ENCODE data around the gene UBE2I. TPM values are rescaled to one million over a fixed set of nuclear protein-coding genes. Genes with fewer than 3 reads are reported as not detected.

Gene UBE2I
- total and polyA plus RNA-seq, 8 donors: 30.0 to 57.9 (median 36.7) TPM

DNA sequence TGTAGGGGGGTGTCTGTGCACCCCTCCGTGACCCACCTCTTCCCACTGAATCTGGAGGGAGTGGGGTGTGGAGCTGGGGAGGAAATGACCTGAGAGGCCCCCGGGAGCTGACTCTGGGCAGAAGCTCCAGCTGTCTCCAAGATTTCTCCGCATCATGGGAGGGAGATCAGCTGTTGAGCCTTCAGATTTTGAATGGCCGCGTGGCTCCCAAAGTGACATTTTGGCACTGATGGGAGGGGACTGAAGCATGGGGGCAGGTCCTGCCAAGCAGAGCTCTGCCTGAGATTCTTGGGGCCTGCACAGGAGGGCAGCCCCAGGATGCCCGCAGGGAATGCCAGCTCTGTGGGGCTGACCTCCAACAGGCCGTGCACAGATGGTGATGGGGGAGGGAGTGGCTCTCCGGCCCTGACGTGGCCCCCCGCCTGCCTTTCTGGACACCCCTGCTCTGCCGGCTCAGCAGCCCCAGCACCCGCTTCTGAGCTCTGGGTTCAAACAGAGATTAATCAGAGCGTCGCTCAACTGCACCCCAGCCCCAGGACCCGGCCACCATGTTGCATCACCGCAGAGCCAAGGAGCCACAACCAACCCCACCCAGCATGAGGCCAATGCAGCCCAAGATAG, 25.3 kb upstream of the UBE2I start:
- TF ChIP-seq, protein P1, sequence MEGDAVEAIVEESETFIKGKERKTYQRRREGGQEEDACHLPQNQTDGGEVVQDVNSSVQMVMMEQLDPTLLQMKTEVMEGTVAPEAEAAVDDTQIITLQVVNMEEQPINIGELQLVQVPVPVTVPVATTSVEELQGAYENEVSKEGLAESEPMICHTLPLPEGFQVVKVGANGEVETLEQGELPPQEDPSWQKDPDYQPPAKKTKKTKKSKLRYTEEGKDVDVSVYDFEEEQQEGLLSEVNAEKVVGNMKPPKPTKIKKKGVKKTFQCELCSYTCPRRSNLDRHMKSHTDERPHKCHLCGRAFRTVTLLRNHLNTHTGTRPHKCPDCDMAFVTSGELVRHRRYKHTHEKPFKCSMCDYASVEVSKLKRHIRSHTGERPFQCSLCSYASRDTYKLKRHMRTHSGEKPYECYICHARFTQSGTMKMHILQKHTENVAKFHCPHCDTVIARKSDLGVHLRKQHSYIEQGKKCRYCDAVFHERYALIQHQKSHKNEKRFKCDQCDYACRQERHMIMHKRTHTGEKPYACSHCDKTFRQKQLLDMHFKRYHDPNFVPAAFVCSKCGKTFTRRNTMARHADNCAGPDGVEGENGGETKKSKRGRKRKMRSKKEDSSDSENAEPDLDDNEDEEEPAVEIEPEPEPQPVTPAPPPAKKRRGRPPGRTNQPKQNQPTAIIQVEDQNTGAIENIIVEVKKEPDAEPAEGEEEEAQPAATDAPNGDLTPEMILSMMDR (IDR thresholded peaks at IDR 0.05): no peak
- DNase-seq (no peak), ATAC-seq (no peak), FAIRE-seq (no peak)
- intact Hi-C loops (cut with DNase I): no loop called here
- Histone ChIP-seq H3K4me1 (no peaks in the 10 kb centered on the region), H3K4me3 (no peak overlapping the region), H3K27ac (no peak overlapping the region), H3K36me3 (no peaks in the 10 kb centered on the region), H3K9me3 (no peaks in the 10 kb centered on the region), H3K27me3 (peaks cover 0 to 8% (median 0%) of the 10 kb centered on the region in 4 donors)
- WGBS, 2 donors: 67 to 73% methylated on average over 16 of the region's 16 CpGs

DNA sequence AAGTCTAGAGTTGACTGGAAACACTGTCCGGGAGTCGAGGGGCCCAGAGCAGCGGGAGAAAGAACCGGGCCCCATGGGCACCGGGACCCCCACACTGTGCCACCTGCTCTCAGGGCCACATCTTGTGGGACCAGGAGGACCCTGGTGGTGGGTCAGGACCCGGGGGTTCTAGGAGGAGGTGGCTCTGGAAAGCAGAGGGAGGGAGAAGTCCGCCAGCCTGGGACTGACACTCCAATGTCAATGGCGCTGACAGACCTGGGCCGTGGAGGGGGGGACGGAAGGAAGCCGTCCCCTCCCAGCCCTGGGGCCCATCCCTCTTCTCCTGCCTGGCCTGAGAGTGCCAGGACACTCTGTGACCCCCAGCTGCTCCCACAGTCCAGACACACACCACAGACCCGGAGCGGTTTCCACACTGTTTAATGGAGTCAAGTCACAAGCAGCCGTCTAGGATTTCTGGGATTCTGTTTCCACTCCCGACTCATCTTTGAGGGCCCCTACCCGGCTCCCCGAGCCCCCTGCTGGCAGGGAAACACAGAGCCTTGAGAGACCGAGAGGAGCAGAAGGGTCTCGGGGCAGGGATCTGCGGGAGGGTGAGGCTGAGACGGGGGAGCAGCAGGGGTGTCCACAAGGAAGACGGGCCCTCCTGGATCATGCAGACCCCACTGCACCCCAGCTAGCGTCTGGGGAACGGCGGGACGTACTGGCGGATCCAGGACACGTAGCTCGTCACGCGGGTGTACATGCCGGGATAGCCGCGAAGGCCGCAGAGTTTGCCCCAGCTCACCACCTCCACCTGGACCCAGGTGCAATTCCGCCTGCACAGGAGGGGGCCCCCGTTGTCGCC, 23.5 kb upstream of the UBE2I start:
- TF ChIP-seq, protein P1 (IDR thresholded peaks at IDR 0.05): no peak
- no peaks in the 10 kb centered on the region for H3K9me3 ChIP-seq
- no peaks in the 10 kb centered on the region for H3K4me1 ChIP-seq
- no peak overlapping the region for H3K27ac ChIP-seq
- no peaks in the 10 kb centered on the region for H3K36me3 ChIP-seq
- no peak for FAIRE-seq
- peak in 1 of 6 donors; percentile 51 for DNase-seq
- peaks cover 0 to 8% (median 0%) of the 10 kb centered on the region in 4 donors for H3K27me3 ChIP-seq
- intact Hi-C loops (cut with DNase I): no loop called here
- WGBS, 2 donors: 56 to 57% methylated on average over 38 of the region's 38 CpGs
- no peak for ATAC-seq
- H3K4me3 ChIP-seq: no peak overlapping the region

DNA sequence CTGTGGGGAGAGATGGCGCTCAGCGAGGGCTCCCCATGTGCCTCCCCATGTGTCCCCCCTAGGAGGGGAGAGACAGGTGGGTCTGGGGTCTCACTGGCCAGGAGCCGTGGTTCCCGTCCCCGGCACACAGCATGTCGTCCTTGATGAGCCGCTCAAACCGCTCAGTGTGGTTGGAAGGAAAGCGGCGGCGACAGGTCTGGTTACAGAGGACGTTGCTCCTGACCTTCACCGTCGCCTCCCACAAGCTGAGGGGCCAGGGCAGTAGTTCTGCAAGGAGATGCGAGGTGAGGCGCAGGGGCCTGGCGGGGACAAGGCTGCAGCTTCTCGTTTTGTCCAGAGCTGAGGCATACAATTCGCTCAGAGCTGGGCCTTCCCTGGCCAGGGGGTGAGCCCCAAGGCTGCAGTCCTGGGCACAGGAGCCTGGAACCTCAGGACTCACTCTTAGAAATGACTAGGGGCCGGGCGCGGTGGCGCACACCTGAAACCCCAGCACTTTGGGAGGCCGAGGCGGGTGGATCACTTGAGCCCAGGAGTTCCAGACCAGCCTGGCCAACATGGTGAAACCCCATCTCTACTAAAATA, 22.8 kb upstream of the UBE2I start:
- ATAC-seq: no peak

DNA sequence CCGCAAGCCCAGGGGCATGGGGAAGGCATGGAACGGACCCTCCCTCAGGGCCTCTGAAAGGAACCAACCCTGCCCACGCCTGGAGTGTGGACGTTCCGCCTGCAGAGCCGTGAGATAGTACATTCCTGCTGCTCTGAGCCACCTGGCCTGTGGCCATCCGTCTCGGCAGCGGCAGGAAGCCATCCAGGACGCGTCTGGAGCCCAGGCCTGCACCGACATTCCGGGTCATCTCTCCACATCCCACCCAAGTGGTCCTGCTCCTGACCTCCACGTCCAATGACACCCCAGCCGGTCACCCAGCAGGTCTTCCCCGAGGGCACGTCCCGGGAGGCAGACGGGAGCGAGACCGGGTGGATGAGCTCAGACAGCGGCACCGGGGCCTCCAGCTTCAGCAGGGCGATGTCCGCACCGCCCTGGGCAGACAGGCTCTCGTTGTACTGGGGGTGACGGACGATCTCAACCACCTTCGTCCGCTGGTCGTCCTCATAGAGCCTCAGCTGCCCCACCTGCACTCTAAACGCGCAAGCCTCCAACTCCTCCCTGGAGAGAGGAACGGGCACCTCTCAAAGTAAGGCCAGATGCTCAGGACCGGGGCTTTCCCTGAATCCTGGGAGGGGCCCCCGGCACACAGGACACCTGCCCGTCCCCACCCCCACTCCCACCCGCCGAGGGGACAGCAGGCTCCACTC, 21.3 kb upstream of the UBE2I start:
- 35 to 40% methylated on average over 38 to 40 of the region's 40 CpGs for WGBS, 2 donors
- peaks cover 0 to 8% (median 0%) of the 10 kb centered on the region in 4 donors for H3K27me3 ChIP-seq
- peak in 1 of 6 donors; percentile 69 for DNase-seq
- TF ChIP-seq, protein P1 (IDR thresholded peaks at IDR 0.05): no peak
- peak in 2 of 4 donors; percentile 10 to 34 for ATAC-seq
- intact Hi-C loops (cut with DNase I): no loop called here
- FAIRE-seq: no peak
- no peak overlapping the region for H3K4me3 ChIP-seq
- no peak overlapping the region for H3K27ac ChIP-seq
- no peaks in the 10 kb centered on the region for H3K36me3 ChIP-seq
- H3K9me3 ChIP-seq: no peaks in the 10 kb centered on the region
- H3K4me1 ChIP-seq: no peaks in the 10 kb centered on the region

More for the DNA sequence above, 22.8 kb upstream of the UBE2I start:
- DNase-seq (no peak), FAIRE-seq (no peak)
- Histone ChIP-seq H3K27me3 (peaks cover 0 to 8% (median 0%) of the 10 kb centered on the region in 4 donors), H3K4me1 (no peaks in the 10 kb centered on the region), H3K9me3 (no peaks in the 10 kb centered on the region), H3K27ac (no peak overlapping the region), H3K4me3 (no peak overlapping the region), H3K36me3 (no peaks in the 10 kb centered on the region)
- TF ChIP-seq, protein P1 (IDR thresholded peaks at IDR 0.05): no peak
- intact Hi-C loops (cut with DNase I): no loop called here
- WGBS, 2 donors: 62 to 64% methylated on average over 25 of the region's 25 CpGs

Data from pancreas (tissue), 10 donors.